Activated CD8-positive, alpha-beta memory T cell treated with anti-CD3 and anti-CD28 coated beads, Interleukin-2, amount 50 U/mL, for 1 hour (primary cell): ENCODE results near the gene CYP4F12.
A peak's percentile ranks its signal among the peaks of the same experiment; 100 is the strongest.

Source experiments
- DNase-seq: peaks from one replicate; pipeline ENCODE4 v3.0.0-alpha.2; 2020; ENCODE audit errors: extremely low read depth

The CYP4F12 gene, protein sequence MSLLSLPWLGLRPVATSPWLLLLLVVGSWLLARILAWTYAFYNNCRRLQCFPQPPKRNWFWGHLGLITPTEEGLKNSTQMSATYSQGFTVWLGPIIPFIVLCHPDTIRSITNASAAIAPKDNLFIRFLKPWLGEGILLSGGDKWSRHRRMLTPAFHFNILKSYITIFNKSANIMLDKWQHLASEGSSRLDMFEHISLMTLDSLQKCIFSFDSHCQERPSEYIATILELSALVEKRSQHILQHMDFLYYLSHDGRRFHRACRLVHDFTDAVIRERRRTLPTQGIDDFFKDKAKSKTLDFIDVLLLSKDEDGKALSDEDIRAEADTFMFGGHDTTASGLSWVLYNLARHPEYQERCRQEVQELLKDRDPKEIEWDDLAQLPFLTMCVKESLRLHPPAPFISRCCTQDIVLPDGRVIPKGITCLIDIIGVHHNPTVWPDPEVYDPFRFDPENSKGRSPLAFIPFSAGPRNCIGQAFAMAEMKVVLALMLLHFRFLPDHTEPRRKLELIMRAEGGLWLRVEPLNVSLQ

DNA sequence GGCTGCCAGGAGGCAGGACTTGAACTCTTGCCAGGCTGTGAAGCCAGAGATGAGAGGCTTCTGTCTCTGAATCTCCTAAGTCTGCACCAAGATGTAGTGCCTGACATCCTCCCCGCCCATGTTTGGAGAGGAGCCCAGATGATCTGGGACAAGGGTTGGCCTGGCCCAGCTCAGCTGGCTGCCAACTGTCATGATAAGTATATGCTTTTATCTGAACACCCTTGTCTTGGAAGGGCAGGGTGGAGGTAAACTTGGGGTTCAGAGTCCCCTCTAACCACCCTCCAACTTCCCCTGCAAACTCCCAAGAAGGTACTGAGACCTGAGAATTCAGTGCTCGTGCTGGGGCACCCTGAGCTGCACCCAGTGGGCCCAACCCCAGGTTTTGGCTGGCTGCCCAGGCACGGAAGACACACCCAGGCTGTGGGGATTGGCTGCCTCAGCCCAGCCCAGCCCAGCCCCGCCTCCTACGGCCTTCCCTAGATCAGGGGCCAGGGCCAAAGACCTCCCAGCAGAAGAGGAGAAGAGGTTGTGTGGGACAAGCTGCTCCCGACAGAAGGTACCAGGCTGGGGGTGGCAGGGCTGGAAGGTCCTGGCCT, at the start of gene CYP4F12:
CYP4F12 (plus strand) TSS at position 508 of the 596 bp plus-strand sequence. CDS start 443 bp downstream, outside the sequence.
- DNase-seq = no peak

DNA sequence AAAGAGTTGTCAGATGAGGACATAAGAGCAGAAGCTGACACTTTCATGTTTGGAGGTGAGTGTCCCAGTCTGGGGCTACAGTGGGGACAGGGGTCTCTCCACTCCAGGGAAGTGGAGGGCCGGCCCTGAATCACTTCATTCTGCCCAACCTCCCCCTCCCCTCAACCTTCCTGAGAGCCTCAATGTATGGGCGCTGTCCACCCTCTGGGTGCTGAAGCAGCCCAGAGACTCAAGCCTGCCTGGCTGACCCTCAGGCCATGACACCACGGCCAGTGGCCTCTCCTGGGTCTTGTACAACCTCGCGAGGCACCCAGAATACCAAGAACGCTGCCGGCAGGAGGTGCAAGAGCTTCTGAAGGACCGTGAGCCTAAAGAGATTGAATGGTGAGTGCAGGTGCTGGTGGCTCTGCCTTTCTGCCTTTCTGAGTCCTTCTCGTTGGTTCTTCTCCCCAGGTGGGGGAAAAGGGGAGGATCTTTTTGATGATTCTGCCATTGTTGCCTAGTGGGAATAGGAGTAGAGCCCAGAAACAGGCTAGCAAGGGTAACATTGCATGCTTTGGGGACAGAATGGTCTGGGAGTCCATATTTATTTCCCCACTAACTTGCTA, 49.1 kb upstream of the CYP4F12 start:
- DNase-seq = no peak

DNA sequence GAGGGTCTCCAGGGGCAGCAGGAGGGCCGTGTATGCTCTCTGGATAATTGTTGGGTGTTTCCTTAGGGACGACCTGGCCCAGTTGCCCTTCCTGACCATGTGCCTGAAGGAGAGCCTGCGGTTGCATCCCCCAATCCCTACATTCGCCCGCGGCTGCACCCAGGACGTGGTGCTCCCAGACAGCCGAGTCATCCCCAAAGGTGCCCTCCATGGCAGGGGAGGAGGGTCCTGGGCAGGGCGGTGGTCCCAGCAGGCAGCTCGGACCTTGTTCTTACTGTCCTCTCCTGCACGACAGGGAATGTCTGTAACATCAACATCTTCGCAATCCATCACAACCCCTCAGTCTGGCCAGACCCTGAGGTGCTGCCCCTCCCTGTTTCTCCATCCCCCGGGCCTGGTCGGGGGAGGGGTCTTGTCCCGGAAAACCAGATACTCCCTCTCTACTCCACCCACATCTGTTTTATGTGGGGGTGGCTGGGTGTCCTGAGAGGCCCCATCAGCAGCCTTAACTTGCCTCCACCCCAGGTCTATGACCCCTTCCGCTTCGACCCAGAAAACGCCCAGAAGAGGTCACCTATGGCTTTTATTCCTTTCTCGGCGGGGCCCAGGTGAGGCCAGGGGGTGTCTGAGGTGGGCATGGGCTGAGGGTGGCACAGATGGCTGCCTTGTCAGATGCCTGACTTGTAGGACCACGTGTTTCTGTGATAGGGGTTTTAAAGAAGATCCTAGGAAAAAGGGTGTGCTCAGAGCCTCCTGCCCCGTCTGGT, 44.5 kb upstream of the CYP4F12 start:
- DNase-seq = no peak

DNA sequence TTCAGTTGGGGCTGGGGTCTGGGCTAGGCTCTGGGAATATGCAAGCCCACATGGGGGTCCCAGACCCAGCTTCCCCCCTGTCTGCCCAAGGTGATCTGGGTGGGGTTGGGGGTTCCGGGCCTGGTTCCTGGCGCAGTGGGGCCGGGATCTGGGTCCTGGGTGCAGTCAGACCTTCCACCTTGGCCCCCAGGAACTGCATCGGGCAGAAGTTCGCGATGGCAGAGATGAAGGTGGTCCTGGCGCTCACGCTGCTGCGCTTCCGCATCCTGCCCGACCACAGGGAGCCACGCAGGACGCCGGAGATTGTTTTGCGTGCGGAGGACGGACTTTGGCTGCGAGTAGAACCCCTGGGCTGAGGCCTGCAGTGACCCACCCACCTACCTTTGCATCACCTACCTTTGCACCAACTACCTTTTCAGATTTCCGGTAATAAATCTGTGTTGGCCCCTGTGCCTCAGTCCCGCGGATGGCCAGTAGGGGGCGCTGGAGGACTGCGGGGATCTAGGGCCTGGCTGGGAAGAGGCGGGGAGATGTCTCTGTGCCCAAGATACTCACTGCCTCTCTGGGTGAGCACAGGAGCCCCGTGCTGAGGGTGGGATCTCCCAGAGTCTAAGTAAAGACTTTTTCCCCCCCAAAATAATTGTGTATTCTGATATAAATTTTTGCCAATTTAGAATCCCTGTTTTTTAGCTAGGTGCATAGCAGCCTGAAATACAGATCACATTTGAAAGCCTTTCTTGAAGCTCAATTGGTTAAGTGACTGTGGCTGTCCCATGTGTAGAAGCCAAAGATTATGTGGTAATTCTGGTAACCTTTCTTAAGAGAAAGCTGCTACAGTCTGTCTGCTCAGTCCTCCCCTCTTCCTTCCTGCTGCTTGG, 43.6 kb upstream of the CYP4F12 start:
- DNase-seq = peak; percentile 51

DNA sequence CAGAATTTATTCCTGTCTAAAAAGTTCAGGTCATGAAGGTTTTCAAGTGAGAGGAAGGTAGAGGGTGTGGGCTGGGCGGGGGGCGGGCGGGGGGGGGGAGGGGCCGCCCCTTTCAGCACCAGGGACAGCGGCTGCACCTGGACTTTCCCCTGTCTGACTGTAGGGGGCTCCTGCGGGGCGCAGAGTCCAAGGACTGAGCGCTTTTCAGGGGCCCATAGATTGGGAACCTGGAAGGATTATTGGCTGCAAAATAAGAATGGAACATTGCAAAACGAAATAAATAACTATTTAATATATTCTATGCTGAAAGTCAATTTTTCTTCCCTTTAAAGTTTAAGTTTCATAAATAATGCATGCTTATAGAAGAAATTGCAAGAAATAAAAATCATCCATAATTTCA, 41.1 kb upstream of the CYP4F12 start:
- peak; percentile 8 for DNase-seq

DNA sequence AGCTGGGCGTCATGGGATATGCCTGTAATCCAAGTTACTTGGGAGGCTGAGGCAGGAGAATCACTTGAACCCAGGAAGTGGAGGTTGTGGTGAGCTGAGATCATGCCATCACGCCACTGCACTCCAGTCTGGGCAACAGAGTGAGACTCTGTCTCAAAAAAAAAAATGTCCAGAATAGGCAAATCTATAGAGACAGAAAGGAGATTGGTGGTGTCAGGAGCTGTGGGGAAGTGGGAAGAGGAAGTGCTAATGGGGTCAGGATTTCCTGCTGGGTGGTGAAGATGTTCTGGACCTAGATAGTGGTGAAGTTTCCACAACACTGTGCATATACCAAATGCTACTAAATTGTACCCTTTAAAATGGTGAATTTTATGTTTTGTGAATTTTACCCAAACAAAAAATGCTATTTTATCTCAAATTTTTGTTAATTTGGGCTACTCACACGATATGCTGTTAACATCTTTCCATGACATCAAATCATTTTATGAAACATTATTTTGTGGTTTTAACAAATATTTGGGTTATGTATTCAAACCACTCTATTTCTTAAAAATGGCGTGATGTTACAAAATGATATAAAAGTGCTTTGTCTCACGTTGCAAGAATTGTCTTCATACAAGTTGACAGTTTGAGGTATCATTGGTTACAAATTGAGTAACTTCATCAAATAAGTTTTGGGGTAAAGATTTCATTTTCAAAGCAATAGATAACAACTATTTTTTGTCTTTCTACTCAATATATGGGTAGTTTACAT, 39.6 kb upstream of the CYP4F12 start:
- no peak for DNase-seq

DNA sequence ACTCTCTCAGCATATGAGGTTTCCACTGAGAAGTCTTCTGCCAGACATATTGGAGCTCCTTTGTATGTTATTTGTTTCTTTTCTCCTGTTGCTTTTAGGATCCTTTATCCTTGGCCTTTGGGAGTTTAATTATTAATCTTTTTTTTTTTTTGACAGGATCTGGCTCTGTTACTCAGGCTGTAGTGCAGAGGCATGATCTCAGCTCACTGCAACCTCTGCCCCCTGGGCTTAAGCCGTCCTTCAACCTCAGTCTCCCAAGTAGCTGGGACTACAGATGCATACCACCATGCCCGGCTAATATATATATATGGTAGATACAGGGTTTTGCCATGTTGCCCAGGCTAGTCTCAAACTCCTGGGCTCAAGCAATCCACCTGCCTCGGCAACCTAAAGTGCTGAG, 38.8 kb upstream of the CYP4F12 start:
- no peak for DNase-seq

DNA sequence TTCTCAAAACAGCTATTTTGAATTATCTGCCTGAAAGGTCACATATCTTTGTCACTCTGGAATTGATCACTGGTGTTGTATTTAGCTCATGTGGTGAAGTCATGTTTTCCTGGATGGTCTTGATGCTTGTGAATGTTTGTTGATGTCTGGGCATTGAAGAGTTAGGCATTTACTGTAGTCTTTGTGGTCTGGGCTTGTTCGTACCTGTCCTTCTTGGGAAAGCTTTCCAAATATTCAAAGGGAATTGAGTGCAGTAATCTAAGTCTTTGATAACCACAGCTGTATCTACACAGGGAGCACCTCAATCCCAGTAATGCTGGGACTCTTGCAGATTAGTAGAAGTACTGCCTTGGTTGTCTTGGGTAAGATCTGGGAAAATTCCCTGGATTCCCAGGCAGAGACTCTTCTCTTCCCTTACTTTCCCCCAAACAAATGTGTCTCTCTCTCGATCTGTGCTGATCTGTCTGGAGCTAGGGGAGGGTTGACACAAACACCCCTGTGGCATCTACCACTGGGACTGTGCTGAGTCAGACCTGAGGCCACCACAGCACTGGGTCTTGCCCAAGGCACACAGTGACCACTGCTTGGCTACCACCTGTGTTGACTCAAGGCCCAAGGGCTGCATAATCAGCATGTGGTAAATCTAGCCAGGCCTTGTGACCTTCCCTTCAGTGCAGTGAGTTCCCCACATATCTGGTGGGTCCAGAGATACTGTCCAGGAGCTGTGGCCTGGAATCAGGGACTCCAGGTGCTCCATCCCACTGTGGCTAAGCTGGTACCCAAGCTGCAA, 37.7 kb upstream of the CYP4F12 start:
- no peak for DNase-seq

DNA sequence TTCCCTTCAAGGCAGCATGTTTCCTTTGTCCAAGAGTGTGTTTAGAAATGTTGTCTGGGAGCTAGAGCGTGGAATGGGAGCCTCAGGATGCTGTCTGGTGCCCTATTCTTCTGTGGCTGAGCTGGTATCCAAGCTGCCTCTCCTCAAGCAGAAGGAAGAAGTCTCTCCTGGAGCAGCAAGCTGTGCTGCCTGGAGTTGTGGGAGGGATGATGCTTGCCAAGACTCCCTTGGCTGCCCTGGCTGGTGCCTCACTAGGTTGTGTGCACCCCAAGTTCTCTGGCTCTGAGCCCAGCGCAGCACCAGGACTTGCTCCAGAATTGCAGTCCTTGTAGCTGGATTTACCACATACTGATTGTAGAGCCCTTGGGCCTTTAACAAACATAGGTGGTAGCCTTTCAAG, 36.9 kb upstream of the CYP4F12 start:
- DNase-seq = no peak

DNA sequence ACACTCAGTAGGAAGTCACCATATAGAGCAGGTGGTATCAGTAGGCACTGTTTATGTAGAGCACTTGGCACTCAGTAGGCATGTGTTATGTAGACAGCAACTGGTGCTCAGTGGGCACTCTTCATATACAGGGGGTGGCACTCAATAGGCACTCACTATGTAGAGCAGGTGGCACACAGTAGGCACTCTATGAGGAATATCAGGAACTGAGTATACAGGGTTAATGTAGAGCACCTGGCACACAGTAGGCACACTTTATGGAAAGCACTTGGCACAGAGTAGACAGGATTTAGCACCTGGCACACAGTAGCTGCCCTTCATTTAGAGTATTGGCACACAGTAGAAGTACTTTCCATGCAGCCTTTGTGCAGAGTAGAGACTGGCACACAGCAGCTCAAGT, 33.3 kb upstream of the CYP4F12 start:
- DNase-seq = no peak

DNA sequence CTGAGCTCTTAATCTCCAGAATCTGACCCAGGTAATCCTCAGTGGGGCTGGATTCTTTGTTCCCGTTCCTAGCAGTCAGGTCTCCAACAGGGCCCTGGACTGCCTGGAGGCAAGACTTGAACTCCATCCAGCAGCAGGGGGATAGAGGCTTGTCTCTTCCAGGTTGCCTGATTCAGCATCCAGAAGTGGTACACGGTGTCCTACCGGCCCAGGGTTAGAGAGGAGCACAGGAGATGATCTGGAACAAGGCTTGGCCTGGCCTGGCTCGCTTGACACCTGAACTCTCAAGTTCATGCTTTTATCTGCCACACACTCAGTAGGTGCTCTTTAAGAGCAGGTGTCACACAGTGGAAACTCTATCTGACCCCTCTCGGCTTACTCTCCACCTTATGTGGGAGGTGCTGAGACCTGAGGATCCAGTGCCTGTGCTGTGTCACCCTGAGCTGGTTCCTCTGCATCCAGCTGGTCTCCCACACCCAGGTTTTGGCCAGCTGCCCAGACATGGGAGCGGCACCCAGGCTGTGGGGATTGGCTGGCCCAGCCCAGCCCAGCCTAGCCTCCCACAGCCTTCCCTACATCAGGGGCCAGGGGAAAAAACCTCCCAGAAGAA, 32.5 kb upstream of the CYP4F12 start, which contains the start of gene CYP4F3:
CYP4F3 (plus strand) TSS at position 604 of the 610 bp plus-strand sequence. CDS start 519 bp downstream, outside the sequence.
- DNase-seq = no peak

DNA sequence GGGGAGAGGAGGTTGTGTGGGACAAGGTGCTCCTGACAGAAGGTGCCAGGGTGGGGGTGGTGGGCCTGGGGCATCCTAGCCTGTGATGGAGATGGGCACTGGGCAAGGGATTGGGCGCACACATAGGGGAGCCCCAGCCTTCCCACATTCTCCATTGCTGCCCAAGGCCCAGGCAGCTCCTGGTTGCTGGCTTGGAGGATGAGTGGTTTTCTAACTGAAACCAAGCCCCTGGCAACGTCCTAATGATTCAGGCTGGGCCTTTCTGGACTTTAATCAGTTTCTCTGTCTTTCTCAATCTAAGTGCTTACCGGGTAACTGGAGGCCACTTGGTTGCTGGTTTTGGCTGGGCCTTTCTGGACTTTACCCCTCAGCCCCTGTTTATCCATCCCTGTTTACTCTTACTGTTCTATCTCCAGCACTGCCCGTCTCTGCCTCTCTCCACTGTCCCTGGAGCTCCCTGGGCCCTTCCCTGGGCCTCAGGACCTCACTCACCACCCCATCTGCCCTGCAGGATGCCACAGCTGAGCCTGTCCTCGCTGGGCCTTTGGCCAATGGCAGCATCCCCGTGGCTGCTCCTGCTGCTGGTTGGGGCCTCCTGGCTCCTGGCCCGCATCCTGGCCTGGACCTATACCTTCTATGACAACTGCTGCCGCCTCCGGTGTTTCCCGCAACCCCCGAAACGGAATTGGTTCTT, 31.8 kb upstream of the CYP4F12 start:
- DNase-seq = no peak

DNA sequence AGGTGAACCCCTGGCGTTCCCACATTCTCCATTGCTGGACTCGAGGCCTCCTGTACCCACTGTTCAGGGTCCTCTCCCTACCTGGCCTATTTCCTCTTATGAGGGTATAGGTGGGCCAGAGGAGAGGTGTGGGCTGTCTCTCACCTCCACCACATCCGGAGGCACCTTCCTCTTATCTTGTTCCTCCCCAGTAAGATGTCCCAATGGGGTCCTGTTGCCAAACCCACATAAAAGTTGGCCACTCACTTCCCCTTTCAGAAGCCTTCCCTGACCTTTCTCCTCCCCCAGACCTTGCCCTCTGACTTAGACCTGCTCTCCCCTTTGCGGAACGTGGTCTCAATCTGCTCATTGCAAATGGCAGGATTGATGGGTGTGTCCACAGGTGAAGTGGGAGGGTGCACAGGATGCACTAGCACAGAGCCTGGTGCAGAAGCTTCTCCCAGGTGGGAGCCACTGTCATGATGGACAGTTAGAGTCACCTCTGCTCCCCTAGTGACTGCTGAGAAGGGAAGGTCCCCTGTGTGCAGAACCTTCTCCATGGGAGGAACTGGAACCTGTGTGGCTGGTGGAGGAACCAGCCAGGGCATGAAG, 30.9 kb upstream of the CYP4F12 start:
- DNase-seq = no peak

DNA sequence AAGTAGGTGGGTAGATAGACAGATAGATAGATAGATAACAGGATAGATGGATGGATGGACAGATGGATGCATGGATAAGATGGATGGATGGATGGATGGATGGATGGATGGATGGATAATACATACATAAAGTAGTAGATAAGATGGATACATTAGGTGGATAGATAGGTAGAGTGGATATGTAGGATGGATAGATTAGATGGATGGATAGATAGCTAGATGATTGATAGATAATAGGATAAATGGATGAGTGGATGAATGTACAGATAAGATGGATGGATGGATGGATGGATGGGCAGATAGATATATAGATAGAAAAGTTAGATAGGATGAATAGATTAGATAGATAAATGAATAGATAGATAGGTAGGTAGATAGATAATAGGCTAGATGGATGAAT, 30.1 kb upstream of the CYP4F12 start:
- DNase-seq = no peak

DNA sequence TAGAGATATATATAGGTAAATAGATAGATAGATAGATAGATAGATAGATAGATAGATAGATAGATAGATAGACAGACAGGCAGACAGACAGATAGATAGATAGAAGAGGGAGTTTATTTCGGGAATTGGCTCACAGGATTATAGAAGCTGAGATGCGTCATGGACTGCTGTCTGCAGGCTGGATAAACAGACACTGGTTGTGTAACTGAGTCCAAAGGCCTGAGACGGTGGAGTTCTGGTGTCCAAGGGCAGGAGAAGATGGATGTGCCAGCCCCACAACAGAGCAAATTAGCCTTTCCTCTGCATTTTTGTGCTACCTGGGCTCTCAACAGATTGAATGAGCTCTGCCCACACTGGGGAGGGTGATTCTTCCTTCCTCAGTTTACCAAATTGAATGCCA, 29.5 kb upstream of the CYP4F12 start:
- no peak for DNase-seq

DNA sequence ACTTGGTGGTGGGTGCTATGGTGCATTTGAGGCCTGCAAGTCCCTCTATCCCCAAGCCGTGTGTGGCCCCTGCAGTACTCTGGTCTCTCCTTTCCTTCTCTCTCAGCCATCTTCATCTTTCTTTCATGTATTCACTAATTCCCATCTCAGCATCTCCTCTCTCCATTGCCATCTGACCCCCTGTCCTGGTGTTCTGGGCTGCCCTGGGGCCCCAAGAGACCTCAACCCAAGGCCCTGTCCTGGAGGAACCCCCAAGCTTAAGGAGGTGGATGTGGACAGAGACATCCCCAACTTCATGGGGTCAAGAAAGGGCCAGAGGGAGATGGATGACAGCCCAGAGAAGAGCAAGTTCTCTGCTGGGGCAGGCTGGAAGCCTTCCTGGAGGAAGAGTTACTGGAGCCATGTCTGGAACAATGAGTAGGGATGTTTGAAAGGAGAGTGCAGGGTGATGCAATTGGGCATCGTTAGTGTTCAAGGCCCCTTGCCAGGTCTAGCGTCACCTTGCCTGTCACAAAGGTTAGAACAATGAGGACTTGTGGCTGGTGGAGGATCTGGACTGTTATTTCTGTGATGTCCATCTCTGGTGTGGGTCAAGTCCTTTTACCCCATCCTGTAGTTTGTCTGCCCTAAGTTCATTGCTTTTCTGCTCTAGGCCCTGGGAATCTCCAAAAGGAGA, 28.7 kb upstream of the CYP4F12 start:
- no peak for DNase-seq

DNA sequence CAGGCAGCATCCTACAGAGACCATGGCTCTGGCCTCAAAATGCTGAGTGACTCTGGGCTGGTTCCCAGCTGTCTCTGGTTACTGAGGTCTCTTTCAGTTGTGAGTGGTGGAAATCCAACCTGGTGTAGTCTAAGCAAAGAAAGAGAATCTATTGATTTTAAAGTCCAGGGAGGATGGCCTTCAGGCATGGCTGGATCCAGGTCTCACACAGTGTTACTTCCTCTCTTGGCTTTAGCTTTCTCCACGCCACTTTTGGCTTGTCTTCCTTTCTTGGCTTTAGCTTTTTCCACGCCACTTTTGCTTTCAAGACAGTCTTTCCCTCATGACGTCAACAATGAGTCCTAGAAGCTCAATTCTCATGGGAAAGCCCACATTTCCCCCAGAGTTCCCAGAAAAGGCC, 28.1 kb upstream of the CYP4F12 start:
- DNase-seq = no peak
